GM23338 (cell line): Measurements from ENCODE around the gene HHATL.

Experiments used
- CREB1 ChIP-seq: fragments of 250-450 bp; sonication (Bioruptor Pico); IDR thresholded peaks from 2 replicates; pipeline ENCODE4 v1.5.0; 2020; ENCODE audit warnings: low read depth, mild to moderate bottlenecking, moderate library complexity
- CTCF ChIP-seq, 2 experiments: fragments of 200-600 bp in 1 of 2; sonication (generic) in 1 of 2; conservative IDR thresholded peaks; 2 replicates each; pipeline versions ENCODE4 v1.5.1 to v1.6.1; 2016 to 2017; ENCODE audit warnings: antibody characterized with exemption in 2 of 2, low read depth in 2 of 2, mild to moderate bottlenecking in 2 of 2, moderate library complexity in 1 of 2
- EZH2 ChIP-seq: fragments of 200-600 bp; sonication (generic); IDR thresholded peaks from one replicate; pipeline ENCODE4 v1.8.0; 2017; ENCODE audit warnings: antibody characterized with exemption, mild to moderate bottlenecking, low read depth; ENCODE audit not compliant: unreplicated experiment
- EZH2phosphoT487 ChIP-seq: fragments of 200-600 bp; sonication (generic); IDR thresholded peaks from one replicate; pipeline ENCODE4 v1.8.1; 2018; ENCODE audit warnings: antibody characterized with exemption; ENCODE audit not compliant: unreplicated experiment
- POLR2AphosphoS5 ChIP-seq: IDR thresholded peaks from 2 replicates; pipeline ENCODE4 v1.6.1; 2016; ENCODE audit warnings: antibody characterized with exemption, low read depth
- ZNF331 ChIP-seq: fragments of 250-450 bp; sonication (Bioruptor Pico); IDR thresholded peaks from 2 replicates; pipeline ENCODE4 v1.5.0; 2020; ENCODE audit warnings: low read depth, mild to moderate bottlenecking, moderate library complexity
- TF ChIP-seq, protein P1 (sequence below): IDR thresholded peaks from one replicate; pipeline ENCODE4 v1.6.1; 2018; ENCODE audit warnings: antibody characterized with exemption; ENCODE audit not compliant: unreplicated experiment

- TF ChIP-seq CTCF (conservative IDR thresholded peaks at IDR 0.05; ENCODE audit: low read depth in 2 of 2) (no peak), POLR2AphosphoS5 (no peak), CREB1 (CRISPR knock-in tag) (no peak), EZH2 (no peak), ZNF331 (CRISPR knock-in tag) (no peak), EZH2phosphoT487 (no peak)
- TF ChIP-seq, protein P1, sequence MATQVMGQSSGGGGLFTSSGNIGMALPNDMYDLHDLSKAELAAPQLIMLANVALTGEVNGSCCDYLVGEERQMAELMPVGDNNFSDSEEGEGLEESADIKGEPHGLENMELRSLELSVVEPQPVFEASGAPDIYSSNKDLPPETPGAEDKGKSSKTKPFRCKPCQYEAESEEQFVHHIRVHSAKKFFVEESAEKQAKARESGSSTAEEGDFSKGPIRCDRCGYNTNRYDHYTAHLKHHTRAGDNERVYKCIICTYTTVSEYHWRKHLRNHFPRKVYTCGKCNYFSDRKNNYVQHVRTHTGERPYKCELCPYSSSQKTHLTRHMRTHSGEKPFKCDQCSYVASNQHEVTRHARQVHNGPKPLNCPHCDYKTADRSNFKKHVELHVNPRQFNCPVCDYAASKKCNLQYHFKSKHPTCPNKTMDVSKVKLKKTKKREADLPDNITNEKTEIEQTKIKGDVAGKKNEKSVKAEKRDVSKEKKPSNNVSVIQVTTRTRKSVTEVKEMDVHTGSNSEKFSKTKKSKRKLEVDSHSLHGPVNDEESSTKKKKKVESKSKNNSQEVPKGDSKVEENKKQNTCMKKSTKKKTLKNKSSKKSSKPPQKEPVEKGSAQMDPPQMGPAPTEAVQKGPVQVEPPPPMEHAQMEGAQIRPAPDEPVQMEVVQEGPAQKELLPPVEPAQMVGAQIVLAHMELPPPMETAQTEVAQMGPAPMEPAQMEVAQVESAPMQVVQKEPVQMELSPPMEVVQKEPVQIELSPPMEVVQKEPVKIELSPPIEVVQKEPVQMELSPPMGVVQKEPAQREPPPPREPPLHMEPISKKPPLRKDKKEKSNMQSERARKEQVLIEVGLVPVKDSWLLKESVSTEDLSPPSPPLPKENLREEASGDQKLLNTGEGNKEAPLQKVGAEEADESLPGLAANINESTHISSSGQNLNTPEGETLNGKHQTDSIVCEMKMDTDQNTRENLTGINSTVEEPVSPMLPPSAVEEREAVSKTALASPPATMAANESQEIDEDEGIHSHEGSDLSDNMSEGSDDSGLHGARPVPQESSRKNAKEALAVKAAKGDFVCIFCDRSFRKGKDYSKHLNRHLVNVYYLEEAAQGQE: no peak
Observed at GRCh38 chr3:42728056-42728455, 25.5 kb upstream of the HHATL start.
